Naive thymus-derived CD4-positive, alpha-beta T cell (primary cell): ENCODE data around the gene EYA4. TPM values are rescaled to one million over a fixed set of nuclear protein-coding genes. Genes with fewer than 3 reads are reported as not detected.

Experiments used
- ATAC-seq: fragments of 150-1000 bp; cut with Tn5 transposase; 2 replicates; pipeline ENCODE4 v1.10.0; 2021; ENCODE audit warnings: mild to moderate bottlenecking, moderate library complexity
- CTCF ChIA-PET: fragments of 350-600 bp; sonication (Branson Sonifier 250); formaldehyde crosslinking; loops from one replicate; lab custom pipeline; 2021; ENCODE audit warnings: antibody characterized with exemption; lab: Charles Lee
- POLR2A ChIA-PET: fragments of 350-600 bp; sonication (Branson Sonifier 250); formaldehyde crosslinking; loops from one replicate; lab custom pipeline; 2021; ENCODE audit warnings: antibody characterized with exemption, inconsistent platforms; lab: Charles Lee
- DNase-seq, 9 donors: peaks; one replicate each; pipeline versions ENCODE4 v3.0.0 to v3.0.0-alpha.2; 2020 to 2022; ENCODE audit warnings: mixed read lengths in 1 of 9
- H3K27ac ChIP-seq: one replicate; pipeline ENCODE4 v1.7.0; 2013; ENCODE audit warnings: mild to moderate bottlenecking, low read depth, low read length, moderate library complexity
- H3K27me3 ChIP-seq, 2 donors: one replicate each; pipeline ENCODE4 v1.7.0; 2013; ENCODE audit warnings: low read length in 2 of 2, mild to moderate bottlenecking in 2 of 2, moderate library complexity in 2 of 2; ENCODE audit not compliant: control insufficient read depth in 2 of 2, insufficient read depth in 2 of 2
- H3K36me3 ChIP-seq, 3 experiments: 1 replicate in 2 of 3; 2 replicates in 1 of 3; pipeline ENCODE4 v1.7.0; 2013; ENCODE audit warnings: low read length in 3 of 3, mild to moderate bottlenecking in 3 of 3, moderate library complexity in 1 of 3; ENCODE audit not compliant: insufficient read depth in 3 of 3, control insufficient read depth in 2 of 3
- H3K4me1 ChIP-seq, 2 donors: one replicate each; pipeline ENCODE4 v1.7.0; 2013; ENCODE audit warnings: low read length in 2 of 2, mild to moderate bottlenecking in 2 of 2, moderate library complexity in 1 of 2; ENCODE audit not compliant: control insufficient read depth in 2 of 2, insufficient read depth in 2 of 2
- H3K4me3 ChIP-seq: 2 replicates; pipeline ENCODE4 v1.7.0; 2013; ENCODE audit warnings: mild to moderate bottlenecking, low read length
- H3K9me3 ChIP-seq, 3 experiments: 1 replicate in 2 of 3; 2 replicates in 1 of 3; pipeline ENCODE4 v1.7.0; 2013; ENCODE audit warnings: low read length in 3 of 3; ENCODE audit not compliant: control insufficient read depth in 2 of 3
- H3K27ac Mint-ChIP-seq, 9 donors: one replicate each; pipeline ENCODE4 v1.8.0; 2020 to 2022; ENCODE audit warnings: mixed read lengths in 9 of 9, mild to moderate bottlenecking in 8 of 9, moderate library complexity in 5 of 9, inconsistent platforms in 2 of 9
- H3K27me3 Mint-ChIP-seq, 5 donors: one replicate each; pipeline ENCODE4 v1.8.0; 2021 to 2022; ENCODE audit warnings: mixed read lengths in 5 of 5, mild to moderate bottlenecking in 1 of 5
- H3K36me3 Mint-ChIP-seq, 5 donors: one replicate each; pipeline ENCODE4 v1.8.0; 2020 to 2022; ENCODE audit warnings: mixed read lengths in 5 of 5, mild to moderate bottlenecking in 3 of 5, inconsistent platforms in 1 of 5
- H3K4me1 Mint-ChIP-seq, 7 donors: one replicate each; pipeline ENCODE4 v1.8.0; 2020 to 2022; ENCODE audit warnings: mixed read lengths in 7 of 7, mild to moderate bottlenecking in 3 of 7, inconsistent platforms in 1 of 7
- H3K4me3 Mint-ChIP-seq, 10 donors: one replicate each; pipeline ENCODE4 v1.8.0; 2020 to 2022; ENCODE audit warnings: mild to moderate bottlenecking in 10 of 10, mixed read lengths in 10 of 10, moderate library complexity in 6 of 10, inconsistent platforms in 2 of 10
- H3K9me3 Mint-ChIP-seq, 11 donors: one replicate each; pipeline ENCODE4 v1.8.0; 2020 to 2022; ENCODE audit warnings: mixed read lengths in 11 of 11, mild to moderate bottlenecking in 4 of 11, inconsistent platforms in 1 of 11, moderate library complexity in 1 of 11
- intact Hi-C, 2 donors: fragments of 100-400 bp; cut with micrococcal nuclease; formaldehyde crosslinking; loops; one replicate each; pipeline ENCODE4 v1.15.1; 2023
- polyA plus RNA-seq, 2 donors: library from polyadenylated mRNA; unstranded; fragments of 300-500 nt; fragmentation: Illumina TruSeq; gene quantifications; one replicate each; pipeline ENCODE4 v1.2.3, GENCODE V29; 2021
- total RNA-seq, 6 experiments: library from RNA in 5 of 6; stranded (reverse) in 5 of 6; gene quantifications; 1 replicate in 5 of 6; 2 replicates in 1 of 6; pipeline ENCODE4 v1.2.3 and lab custom pipeline; 2021 to 2026

EYA4 gene
- total and polyA plus RNA-seq, 7 experiments from 2014 or later, result not detected

- no peak overlapping the region for H3K4me3 ChIP-seq
- ATAC-seq (no peak), DNase-seq (no peak)
- no peaks in the 10 kb centered on the region for H3K27me3 ChIP-seq
- no peak overlapping the region for H3K27ac ChIP-seq
- POLR2A ChIA-PET, result no interaction called here
- H3K4me3 Mint-ChIP-seq, result no peak overlapping the region
- H3K27ac Mint-ChIP-seq, result no peak overlapping the region
- peaks cover 0 to 4% (median 0%) of the 10 kb centered on the region in 5 donors for H3K36me3 Mint-ChIP-seq
- intact Hi-C loops, result no loop called here
- H3K4me1 Mint-ChIP-seq, result peaks cover 0 to 8% (median 6%) of the 10 kb centered on the region in 7 donors
- no peaks in the 10 kb centered on the region for H3K4me1 ChIP-seq
- peaks cover 9 to 49% (median 39%) of the 10 kb centered on the region in 5 donors for H3K27me3 Mint-ChIP-seq
- peaks cover 0 to 5% (median 0%) of the 10 kb centered on the region in 11 donors for H3K9me3 Mint-ChIP-seq
- H3K9me3 ChIP-seq, result no peaks in the 10 kb centered on the region
- H3K36me3 ChIP-seq, result no peaks in the 10 kb centered on the region
- CTCF ChIA-PET, result no interaction called here
Observed at GRCh38 chr6:133571681-133572080, 330.5 kb downstream of the EYA4 start.

DNA sequence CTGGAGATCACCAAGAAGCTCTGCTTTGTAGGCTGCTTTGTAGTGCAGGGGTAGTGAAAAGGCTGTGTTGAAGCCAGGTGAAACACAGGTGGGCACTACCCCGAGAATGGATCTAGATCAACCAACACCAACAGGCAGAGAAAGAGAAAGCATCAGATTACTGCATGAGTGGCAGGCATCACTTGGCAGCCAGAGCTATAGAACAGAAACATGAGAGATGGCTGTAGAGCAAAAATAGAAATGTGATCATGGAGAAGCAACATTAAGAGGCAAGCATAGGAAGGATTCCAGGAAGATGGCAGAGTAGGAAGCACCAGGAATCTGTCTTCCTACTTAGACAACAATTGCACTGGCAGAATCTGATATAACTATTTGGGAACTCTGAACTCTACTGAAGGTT lies 336.7 kb downstream of the EYA4 start:
- intact Hi-C loops, result no loop called here
- H3K36me3 Mint-ChIP-seq, result no peaks in the 10 kb centered on the region
- Histone ChIP-seq H3K27me3 (no peaks in the 10 kb centered on the region), H3K36me3 (no peaks in the 10 kb centered on the region), H3K9me3 (no peaks in the 10 kb centered on the region), H3K27ac (no peak overlapping the region), H3K4me3 (no peak overlapping the region), H3K4me1 (no peaks in the 10 kb centered on the region)
- ChIA-PET CTCF (no interaction called here), POLR2A (no interaction called here)
- ATAC-seq (no peak), DNase-seq (no peak)
- peaks cover 0 to 23% (median 1%) of the 10 kb centered on the region in 11 donors for H3K9me3 Mint-ChIP-seq
- H3K4me1 Mint-ChIP-seq, result no peaks in the 10 kb centered on the region
- peaks cover 0 to 39% (median 5%) of the 10 kb centered on the region in 5 donors for H3K27me3 Mint-ChIP-seq
- no peak overlapping the region for H3K4me3 Mint-ChIP-seq
- H3K27ac Mint-ChIP-seq, result no peak overlapping the region
